C4-2B (cell line): ENCODE measurements around the gene NEDD4.

Experiments
- ZFX ChIP-seq: fragments of 450-650 bp; IDR thresholded peaks from 2 replicates; pipeline ENCODE4 v1.6.1; 2017
- TF ChIP-seq, protein P1 (sequence below): fragments of 450-650 bp; conservative IDR thresholded peaks from 2 replicates; pipeline ENCODE4 v1.5.1; 2017; ENCODE audit warnings: mild to moderate bottlenecking

DNA sequence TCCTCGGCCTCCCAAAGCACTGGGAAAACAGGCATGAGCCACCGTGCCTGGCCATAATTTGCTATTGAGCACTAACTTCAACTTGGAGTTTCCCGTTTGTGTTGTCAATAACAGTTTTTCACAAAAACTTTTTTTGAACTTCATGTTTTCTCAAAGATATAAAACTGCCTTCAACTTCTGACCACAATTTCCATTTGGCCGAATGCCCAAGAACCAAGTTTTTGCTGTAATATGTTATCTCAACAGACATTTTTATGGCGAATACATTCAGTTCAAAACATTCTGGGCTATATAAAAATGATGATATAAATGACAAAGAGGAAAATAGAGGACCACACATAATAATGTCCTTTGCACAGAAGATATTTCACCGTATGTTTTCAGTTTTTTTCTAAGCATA, 56.4 kb downstream of the NEDD4 start:
- TF ChIP-seq, protein P1, sequence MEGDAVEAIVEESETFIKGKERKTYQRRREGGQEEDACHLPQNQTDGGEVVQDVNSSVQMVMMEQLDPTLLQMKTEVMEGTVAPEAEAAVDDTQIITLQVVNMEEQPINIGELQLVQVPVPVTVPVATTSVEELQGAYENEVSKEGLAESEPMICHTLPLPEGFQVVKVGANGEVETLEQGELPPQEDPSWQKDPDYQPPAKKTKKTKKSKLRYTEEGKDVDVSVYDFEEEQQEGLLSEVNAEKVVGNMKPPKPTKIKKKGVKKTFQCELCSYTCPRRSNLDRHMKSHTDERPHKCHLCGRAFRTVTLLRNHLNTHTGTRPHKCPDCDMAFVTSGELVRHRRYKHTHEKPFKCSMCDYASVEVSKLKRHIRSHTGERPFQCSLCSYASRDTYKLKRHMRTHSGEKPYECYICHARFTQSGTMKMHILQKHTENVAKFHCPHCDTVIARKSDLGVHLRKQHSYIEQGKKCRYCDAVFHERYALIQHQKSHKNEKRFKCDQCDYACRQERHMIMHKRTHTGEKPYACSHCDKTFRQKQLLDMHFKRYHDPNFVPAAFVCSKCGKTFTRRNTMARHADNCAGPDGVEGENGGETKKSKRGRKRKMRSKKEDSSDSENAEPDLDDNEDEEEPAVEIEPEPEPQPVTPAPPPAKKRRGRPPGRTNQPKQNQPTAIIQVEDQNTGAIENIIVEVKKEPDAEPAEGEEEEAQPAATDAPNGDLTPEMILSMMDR, result no peak
- TF ChIP-seq ZFX, result no peak
